K562 (cell line): ENCODE results near the gene CST7. TPM values are rescaled to one million over a fixed set of nuclear protein-coding genes. Genes with fewer than 3 reads are reported as not detected.

ENCODE experiments used
- BCOR ChIP-seq: fragments of 450-650 bp; IDR thresholded peaks from 2 replicates; pipeline ENCODE4 v1.6.1; 2016
- BMI1 ChIP-seq: fragments of 150-350 bp; IDR thresholded peaks from 2 replicates; pipeline ENCODE4 v1.6.1; 2014; ENCODE audit warnings: low read length
- CREB1 ChIP-seq, 2 experiments: sonication (generic) in 1 of 2; formaldehyde crosslinking in 1 of 2; IDR thresholded peaks; 2 replicates each; pipeline versions ENCODE4 v1.6.1 to v1.8.0; 2012 to 2022; ENCODE audit warnings: inconsistent platforms in 1 of 2, mild to moderate bottlenecking in 1 of 2, missing genetic modification reagents in 1 of 2, moderate library complexity in 1 of 2
- HDAC1 ChIP-seq, 2 experiments: fragments of 450-650 bp; IDR thresholded peaks; 2 replicates each; pipeline ENCODE4 v1.6.1; 2016 to 2017; ENCODE audit warnings: inconsistent platforms in 1 of 2, mild to moderate bottlenecking in 1 of 2, moderate library complexity in 1 of 2
- HNRNPLL ChIP-seq: fragments of 200-400 bp; formaldehyde crosslinking; IDR thresholded peaks from 2 replicates; pipeline ENCODE4 v1.6.1; 2017; ENCODE audit warnings: low read length, low read depth, mild to moderate bottlenecking; ENCODE audit not compliant: poor library complexity, severe bottlenecking
- KDM2B ChIP-seq: fragments of 250-450 bp; sonication (Bioruptor Pico); IDR thresholded peaks from 2 replicates; pipeline ENCODE4 v1.8.0; 2021; ENCODE audit warnings: mild to moderate bottlenecking, moderate library complexity
- KLF10 ChIP-seq: fragments of 250-450 bp; sonication (Bioruptor Pico); IDR thresholded peaks from 2 replicates; pipeline ENCODE4 v1.6.1; 2021; ENCODE audit warnings: matching md5 sums
- MBD2 ChIP-seq: sonication (generic); IDR thresholded peaks from 2 replicates; pipeline ENCODE4 v1.6.1; 2016; ENCODE audit warnings: low read depth, borderline replicate concordance
- POLR2AphosphoS2 ChIP-seq: IDR thresholded peaks from 2 replicates; pipeline ENCODE4 v1.6.1; 2012; ENCODE audit warnings: low read length, improper control_type of control experiment
- POLR3A ChIP-seq: IDR thresholded peaks from 2 replicates; pipeline ENCODE4 v1.6.1; 2011; ENCODE audit warnings: borderline replicate concordance, mild to moderate bottlenecking, moderate library complexity; ENCODE audit not compliant: insufficient read length, insufficient read depth; ENCODE audit errors: extremely low read depth
- SRSF9 ChIP-seq: fragments of 200-400 bp; formaldehyde crosslinking; IDR thresholded peaks from 2 replicates; pipeline ENCODE4 v1.6.1; 2017; ENCODE audit warnings: low read depth, low read length, borderline replicate concordance
- ZNF274 ChIP-seq: IDR thresholded peaks from 2 replicates; pipeline ENCODE4 v1.6.1; 2011; ENCODE audit warnings: low read depth, mild to moderate bottlenecking, low read length, moderate library complexity, borderline replicate concordance
- ZNF354B ChIP-seq: fragments of 250-450 bp; sonication (Bioruptor Pico); IDR thresholded peaks from 2 replicates; pipeline ENCODE4 v1.4.0; 2020
- polyA plus RNA-seq, 8 experiments: library from polyadenylated mRNA; depleted of rRNA in 4 of 8; stranded (reverse) in 5 of 8; unstranded in 3 of 8; fragments of >200 nt; fragmentation: Nextera tagmentation in 2 of 8; fragmentation: Illumina TruSeq in 1 of 8; extraction: Ambion mirVana in 2 of 8; extraction: Trizol in 1 of 8; gene quantifications; 2 replicates each; pipeline versions ENCODE4 v1.2.1 to v1.2.3, GENCODE V29; 2011 to 2014; ENCODE audit warnings: inconsistent platforms in 1 of 8, missing spikeins in 1 of 8
- total RNA-seq, 7 experiments: library from RNA; depleted of rRNA in 6 of 7; stranded (reverse); fragments of >200 nt in 6 of 7; fragmentation: Illumina TruSeq in 2 of 7; extraction: Trizol in 2 of 7; gene quantifications; 2 replicates each; pipeline versions ENCODE4 v1.2.1 to v1.2.3, GENCODE V29; 2011 to 2021; ENCODE audit warnings: low replicate concordance in 1 of 7
- TF ChIP-seq, protein P1 (sequence below): fragments of 450-650 bp; formaldehyde crosslinking; IDR thresholded peaks from 2 replicates; pipeline ENCODE4 v1.4.0; 2022; ENCODE audit warnings: missing genetic modification characterization
- TF ChIP-seq, protein P2 (sequence below): fragments of 450-650 bp; formaldehyde crosslinking; IDR thresholded peaks from 2 replicates; pipeline ENCODE4 v1.4.0; 2022; ENCODE audit warnings: mild to moderate bottlenecking, moderate library complexity
- TF ChIP-seq, protein P3 (sequence below): fragments of 250-450 bp; sonication (Bioruptor Pico); IDR thresholded peaks from 2 replicates; pipeline ENCODE4 v1.4.0; 2020; ENCODE audit warnings: borderline replicate concordance
- TF ChIP-seq, protein P4 (sequence below): sonication (generic); formaldehyde crosslinking; IDR thresholded peaks from 2 replicates; pipeline ENCODE4 v1.8.0; 2023; ENCODE audit warnings: mild to moderate bottlenecking, missing genetic modification reagents
- TF ChIP-seq, protein P5 (sequence below): fragments of 450-650 bp; IDR thresholded peaks from 2 replicates; pipeline ENCODE4 v1.6.1; 2017; ENCODE audit warnings: mild to moderate bottlenecking, moderate library complexity

CST7 gene
- total and polyA plus RNA-seq, 9 of the 15 experiments (the other 6 are each of a cell fraction or from before 2014, with no cell fraction given), result not detected

DNA sequence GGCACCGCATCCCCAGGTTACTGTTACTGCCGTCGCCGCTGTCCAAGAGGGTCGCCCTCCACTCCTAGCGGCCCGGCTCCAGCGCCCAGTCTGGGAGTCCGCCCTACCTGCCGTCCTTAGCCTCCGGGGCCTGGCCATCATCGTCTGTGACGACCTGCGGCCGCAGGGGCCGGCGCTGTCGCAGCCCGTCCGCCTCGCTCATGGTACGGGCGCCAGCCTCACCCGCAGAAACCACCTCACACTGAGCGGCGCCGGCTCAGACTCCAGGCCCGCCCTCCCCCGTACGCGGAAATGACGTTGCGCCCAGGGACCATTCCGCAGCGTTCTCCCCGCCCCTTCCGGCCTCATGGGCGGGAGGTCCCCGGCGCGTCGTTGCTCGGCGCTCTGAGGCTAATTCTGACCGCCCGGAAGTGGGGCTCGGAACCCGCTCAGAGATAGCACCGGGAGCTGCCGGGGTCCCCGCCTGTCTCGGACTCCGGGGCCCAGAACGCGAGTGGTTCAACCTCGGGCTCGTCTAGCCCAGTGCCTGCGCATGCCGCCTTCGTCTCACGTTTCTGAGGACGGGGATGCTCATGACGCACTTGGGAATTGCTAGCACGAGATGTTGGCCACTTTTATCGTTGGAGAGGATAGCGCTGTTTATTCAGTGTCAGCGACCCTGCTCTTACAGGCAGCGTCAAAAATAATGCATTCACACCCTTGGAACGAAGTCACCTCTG, 43.6 kb downstream of the CST7 start, which contains the start of gene APMAP (continued):
- TF ChIP-seq POLR2AphosphoS2 (no peak), BCOR (no peak), BMI1 (no peak), KDM2B (CRISPR knock-in tag) (no peak), ZNF354B (no peak), SRSF9 (no peak), HDAC1 (IDR thresholded peaks at IDR 0.05) (0 out of 4 replicates have a peak, but pooled peaks of 1 of the 2 experiments have one; percentile 45), CREB1 (IDR thresholded peaks at IDR 0.05) (peak; percentile 87), CREB1 (CRISPR knock-in tag; IDR thresholded peaks at IDR 0.05) (peak; percentile 90), KLF10 (CRISPR knock-in tag) (no peak), POLR3A (no peak), HNRNPLL (no peak), ZNF274 (no peak), MBD2 (no peak)
- TF ChIP-seq, protein P1, sequence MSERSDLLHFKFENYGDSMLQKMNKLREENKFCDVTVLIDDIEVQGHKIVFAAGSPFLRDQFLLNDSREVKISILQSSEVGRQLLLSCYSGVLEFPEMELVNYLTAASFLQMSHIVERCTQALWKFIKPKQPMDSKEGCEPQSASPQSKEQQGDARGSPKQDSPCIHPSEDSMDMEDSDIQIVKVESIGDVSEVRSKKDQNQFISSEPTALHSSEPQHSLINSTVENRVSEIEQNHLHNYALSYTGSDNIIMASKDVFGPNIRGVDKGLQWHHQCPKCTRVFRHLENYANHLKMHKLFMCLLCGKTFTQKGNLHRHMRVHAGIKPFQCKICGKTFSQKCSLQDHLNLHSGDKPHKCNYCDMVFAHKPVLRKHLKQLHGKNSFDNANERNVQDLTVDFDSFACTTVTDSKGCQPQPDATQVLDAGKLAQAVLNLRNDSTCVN, result no peak
- TF ChIP-seq, protein P2, sequence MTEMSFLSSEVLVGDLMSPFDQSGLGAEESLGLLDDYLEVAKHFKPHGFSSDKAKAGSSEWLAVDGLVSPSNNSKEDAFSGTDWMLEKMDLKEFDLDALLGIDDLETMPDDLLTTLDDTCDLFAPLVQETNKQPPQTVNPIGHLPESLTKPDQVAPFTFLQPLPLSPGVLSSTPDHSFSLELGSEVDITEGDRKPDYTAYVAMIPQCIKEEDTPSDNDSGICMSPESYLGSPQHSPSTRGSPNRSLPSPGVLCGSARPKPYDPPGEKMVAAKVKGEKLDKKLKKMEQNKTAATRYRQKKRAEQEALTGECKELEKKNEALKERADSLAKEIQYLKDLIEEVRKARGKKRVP (CRISPR knock-in tag), result no peak
- TF ChIP-seq, protein P3, sequence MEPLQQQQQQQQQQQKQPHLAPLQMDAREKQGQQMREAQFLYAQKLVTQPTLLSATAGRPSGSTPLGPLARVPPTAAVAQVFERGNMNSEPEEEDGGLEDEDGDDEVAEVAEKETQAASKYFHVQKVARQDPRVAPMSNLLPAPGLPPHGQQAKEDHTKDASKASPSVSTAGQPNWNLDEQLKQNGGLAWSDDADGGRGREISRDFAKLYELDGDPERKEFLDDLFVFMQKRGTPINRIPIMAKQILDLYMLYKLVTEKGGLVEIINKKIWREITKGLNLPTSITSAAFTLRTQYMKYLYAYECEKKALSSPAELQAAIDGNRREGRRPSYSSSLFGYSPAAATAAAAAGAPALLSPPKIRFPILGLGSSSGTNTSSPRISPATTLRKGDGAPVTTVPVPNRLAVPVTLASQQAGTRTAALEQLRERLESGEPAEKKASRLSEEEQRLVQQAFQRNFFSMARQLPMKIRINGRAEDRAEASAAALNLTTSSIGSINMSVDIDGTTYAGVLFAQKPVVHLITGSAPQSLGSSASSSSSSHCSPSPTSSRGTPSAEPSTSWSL (CRISPR knock-in tag), result no peak
- TF ChIP-seq, protein P4, sequence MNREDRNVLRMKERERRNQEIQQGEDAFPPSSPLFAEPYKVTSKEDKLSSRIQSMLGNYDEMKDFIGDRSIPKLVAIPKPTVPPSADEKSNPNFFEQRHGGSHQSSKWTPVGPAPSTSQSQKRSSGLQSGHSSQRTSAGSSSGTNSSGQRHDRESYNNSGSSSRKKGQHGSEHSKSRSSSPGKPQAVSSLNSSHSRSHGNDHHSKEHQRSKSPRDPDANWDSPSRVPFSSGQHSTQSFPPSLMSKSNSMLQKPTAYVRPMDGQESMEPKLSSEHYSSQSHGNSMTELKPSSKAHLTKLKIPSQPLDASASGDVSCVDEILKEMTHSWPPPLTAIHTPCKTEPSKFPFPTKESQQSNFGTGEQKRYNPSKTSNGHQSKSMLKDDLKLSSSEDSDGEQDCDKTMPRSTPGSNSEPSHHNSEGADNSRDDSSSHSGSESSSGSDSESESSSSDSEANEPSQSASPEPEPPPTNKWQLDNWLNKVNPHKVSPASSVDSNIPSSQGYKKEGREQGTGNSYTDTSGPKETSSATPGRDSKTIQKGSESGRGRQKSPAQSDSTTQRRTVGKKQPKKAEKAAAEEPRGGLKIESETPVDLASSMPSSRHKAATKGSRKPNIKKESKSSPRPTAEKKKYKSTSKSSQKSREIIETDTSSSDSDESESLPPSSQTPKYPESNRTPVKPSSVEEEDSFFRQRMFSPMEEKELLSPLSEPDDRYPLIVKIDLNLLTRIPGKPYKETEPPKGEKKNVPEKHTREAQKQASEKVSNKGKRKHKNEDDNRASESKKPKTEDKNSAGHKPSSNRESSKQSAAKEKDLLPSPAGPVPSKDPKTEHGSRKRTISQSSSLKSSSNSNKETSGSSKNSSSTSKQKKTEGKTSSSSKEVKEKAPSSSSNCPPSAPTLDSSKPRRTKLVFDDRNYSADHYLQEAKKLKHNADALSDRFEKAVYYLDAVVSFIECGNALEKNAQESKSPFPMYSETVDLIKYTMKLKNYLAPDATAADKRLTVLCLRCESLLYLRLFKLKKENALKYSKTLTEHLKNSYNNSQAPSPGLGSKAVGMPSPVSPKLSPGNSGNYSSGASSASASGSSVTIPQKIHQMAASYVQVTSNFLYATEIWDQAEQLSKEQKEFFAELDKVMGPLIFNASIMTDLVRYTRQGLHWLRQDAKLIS (CRISPR knock-in tag), result 0 out of 2 replicates have a peak, but pooled peaks have one; percentile 47
- TF ChIP-seq, protein P5, sequence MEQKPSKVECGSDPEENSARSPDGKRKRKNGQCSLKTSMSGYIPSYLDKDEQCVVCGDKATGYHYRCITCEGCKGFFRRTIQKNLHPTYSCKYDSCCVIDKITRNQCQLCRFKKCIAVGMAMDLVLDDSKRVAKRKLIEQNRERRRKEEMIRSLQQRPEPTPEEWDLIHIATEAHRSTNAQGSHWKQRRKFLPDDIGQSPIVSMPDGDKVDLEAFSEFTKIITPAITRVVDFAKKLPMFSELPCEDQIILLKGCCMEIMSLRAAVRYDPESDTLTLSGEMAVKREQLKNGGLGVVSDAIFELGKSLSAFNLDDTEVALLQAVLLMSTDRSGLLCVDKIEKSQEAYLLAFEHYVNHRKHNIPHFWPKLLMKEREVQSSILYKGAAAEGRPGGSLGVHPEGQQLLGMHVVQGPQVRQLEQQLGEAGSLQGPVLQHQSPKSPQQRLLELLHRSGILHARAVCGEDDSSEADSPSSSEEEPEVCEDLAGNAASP, result no peak
